ENCODE results near the gene KCNH2.
"Not testable (repeated sequence)": the region's sequence is repeated elsewhere in the genome, so short reads cannot be mapped to it uniquely, and the experiment has no call there.

KCNH2 gene

GRCh38 chr7:151012031-151012692, 34.0 kb upstream of the KCNH2 start:
- no peak for DNase-seq (ENCODE audit: low spot score)

- not testable (repeated sequence) for DNase-seq (ENCODE audit: low spot score)
These were observed 33.5 kb upstream of the KCNH2 start for GRCh38 chr7:151011616-151012015.

- no peak for DNase-seq (ENCODE audit: low spot score)
These were observed 32.9 kb upstream of the KCNH2 start for GRCh38 chr7:151011097-151011409.

GRCh38 chr7:151010307-151011096, 32.4 kb upstream of the KCNH2 start:
- DNase-seq (ENCODE audit: low spot score): no peak

GRCh38 chr7:151010037-151010306, 31.9 kb upstream of the KCNH2 start:
- no peak for DNase-seq (ENCODE audit: low spot score)

- DNase-seq (ENCODE audit: low spot score): no peak
These were observed 31.4 kb upstream of the KCNH2 start for GRCh38 chr7:151009327-151010036.

GRCh38 chr7:151008511-151009323, 30.6 kb upstream of the KCNH2 start:
- peak; percentile 80 for DNase-seq (ENCODE audit: low spot score)

- peak; percentile 49 for DNase-seq (ENCODE audit: low spot score)
These were observed 30.0 kb upstream of the KCNH2 start for GRCh38 chr7:151008143-151008510.

- no peak for DNase-seq (ENCODE audit: low spot score)
These were observed 29.4 kb upstream of the KCNH2 start for GRCh38 chr7:151007469-151007898.

- DNase-seq (ENCODE audit: low spot score): no peak
These were observed 28.6 kb upstream of the KCNH2 start for GRCh38 chr7:151006590-151007300.

GRCh38 chr7:151005566-151005965, 27.4 kb upstream of the KCNH2 start:
- no peak for DNase-seq (ENCODE audit: low spot score)

GRCh38 chr7:151003572-151003971, 25.5 kb upstream of the KCNH2 start:
- DNase-seq (ENCODE audit: low spot score): no peak

- DNase-seq (ENCODE audit: low spot score): no peak
These were observed 23.4 kb upstream of the KCNH2 start for GRCh38 chr7:151001546-151001945.

- no peak for DNase-seq (ENCODE audit: low spot score)
These were observed 22.9 kb upstream of the KCNH2 start for GRCh38 chr7:151000897-151001495.

GRCh38 chr7:150999497-151000230, 21.5 kb upstream of the KCNH2 start:
- no peak for DNase-seq (ENCODE audit: low spot score)

GRCh38 chr7:150999001-150999400, 20.9 kb upstream of the KCNH2 start:
- DNase-seq (ENCODE audit: low spot score): no peak

GRCh38 chr7:150998341-150998740, 20.2 kb upstream of the KCNH2 start:
- DNase-seq (ENCODE audit: low spot score): no peak

- DNase-seq (ENCODE audit: low spot score): no peak
These were observed 19.7 kb upstream of the KCNH2 start for GRCh38 chr7:150997817-150998216.

GRCh38 chr7:150997075-150997511, 19.0 kb upstream of the KCNH2 start:
- no peak for DNase-seq (ENCODE audit: low spot score)

GRCh38 chr7:150996376-150997074, 18.4 kb upstream of the KCNH2 start:
- DNase-seq (ENCODE audit: low spot score): no peak

Data from hematopoietic multipotent progenitor cell treated with erythropoietin and hydrocortisone succinate and interleukin-3 and kit ligand, for 15 days (in vitro differentiated cells).